NCI-H510A (cell line): Measurements from ENCODE around the gene GCNT2.
"Not testable (repeated sequence)": the region's sequence is repeated elsewhere in the genome, so short reads cannot be mapped to it uniquely, and the experiment has no call there.

Experiments used
- DNase-seq: peaks from one replicate; lab custom pipeline; 2025; lab: John Stamatoyannopoulos, UW

GCNT2 gene

DNA sequence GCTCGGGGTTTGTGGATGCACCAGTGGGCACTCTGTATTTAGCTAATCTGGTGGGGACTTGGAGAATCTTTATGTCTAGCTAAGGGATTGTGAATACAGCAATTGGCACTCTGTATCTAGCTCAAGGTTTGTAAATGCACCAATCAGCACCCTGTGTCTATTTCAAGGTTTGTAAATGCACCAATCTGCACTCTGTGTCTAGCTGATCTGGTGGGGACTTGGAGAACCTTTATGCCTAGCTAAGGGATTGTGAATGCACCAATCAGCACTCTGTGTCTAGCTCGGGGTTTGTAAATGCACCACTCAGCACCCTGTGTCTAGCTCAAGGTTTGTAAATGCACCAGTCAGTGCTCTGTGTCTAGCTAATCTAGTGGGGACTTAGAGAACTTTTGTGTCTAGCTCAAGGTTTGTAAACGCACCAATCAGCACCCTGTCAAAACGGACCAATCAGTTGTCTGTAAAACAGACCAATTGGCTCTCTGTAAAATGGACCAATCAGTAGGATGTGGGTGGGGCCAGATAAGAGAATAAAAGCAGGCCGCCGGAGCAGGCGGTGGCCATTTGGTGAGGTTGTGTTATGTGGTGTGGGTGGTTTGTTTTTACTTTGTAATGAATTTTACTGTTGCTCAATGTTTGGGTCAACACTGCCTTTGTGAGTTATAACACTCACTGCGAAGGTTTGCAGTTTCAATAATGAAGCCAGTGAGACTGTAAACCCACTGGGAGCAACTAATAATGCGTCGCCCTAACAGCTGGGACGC is 139.5 kb downstream of the GCNT2 start:
- not testable (repeated sequence) for DNase-seq

DNA sequence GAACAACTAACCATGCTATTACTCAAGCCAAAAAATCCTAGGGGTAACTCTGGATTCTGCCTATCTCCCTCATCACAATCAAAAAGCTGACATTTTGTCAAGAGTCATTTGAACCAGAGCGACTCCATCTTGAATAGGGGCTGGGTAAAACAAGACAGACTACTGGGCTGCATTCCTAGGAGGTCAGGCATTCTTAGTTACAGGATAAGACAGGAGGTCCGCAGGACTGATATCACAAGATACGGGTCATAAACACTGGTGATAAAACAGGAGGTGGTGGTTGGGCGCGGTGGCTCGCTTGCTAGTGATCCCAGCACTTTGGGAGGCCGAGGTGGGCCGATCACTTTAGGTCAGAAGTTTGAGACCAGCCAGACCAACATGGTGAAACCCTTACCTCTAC is 141.1 kb downstream of the GCNT2 start:
- DNase-seq: no peak

- DNase-seq: no peak
Observed at GRCh38 chr6:10662742-10663141, 141.6 kb downstream of the GCNT2 start.

DNA sequence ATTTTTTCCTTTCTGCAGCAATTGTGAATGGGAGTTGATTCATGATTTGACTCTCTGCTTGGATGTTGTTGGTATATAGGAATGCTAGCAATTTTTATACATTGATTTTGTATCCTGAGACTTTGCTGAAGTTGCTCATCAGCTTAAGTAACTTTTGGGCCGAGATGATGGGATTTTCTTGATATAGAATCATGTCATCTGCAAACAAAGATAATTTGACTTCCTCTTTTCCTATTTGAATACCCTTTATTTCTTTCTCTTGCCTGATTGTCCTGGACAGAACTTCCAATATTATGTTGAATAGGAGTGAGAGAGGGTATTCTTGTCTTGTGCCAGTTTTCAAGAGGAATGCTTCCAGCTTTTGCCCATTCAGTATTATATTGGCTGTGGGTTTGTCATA is 144.4 kb downstream of the GCNT2 start:
- not testable (repeated sequence) for DNase-seq

DNA sequence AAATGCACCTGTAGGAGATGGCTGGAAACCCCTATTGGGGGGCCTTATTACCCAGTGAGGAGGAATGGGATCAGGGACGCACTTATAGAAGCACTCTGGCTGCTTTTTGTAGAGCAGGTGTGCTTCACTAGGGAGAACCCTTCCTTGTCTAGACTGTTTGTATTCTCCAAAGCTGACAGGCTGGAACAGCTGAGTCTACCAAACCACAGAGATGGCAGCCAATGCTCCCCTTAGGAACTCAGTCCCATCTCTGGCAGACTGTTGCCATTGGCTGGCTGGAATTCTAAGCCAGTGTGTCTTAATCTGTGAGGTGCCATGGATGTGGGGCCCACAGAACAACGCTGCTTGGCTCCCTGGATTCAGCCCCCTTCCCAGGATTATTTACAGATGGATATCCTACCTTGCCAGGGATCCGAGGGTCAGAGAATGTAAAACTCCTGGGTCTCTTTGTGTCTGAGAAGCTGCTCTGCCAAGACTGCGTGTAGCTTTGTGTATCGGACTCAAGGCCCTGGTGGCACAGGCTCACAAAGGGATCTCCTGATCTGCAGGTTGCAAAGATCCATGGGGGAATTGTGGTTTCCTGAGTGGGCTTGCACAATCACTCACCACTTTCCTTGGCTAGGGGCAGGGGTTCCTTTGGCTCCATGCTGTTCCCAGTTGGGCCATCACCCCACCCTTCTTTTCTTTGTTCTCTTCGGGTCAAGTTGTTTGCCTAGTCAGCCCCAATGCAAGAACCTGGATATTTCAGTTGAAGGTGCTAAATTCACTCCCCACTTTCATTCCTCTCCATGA is 147.2 kb downstream of the GCNT2 start:
- DNase-seq: no peak

GRCh38 chr6:10676403-10676802 is 155.3 kb downstream of the GCNT2 start:
- DNase-seq: no peak

- DNase-seq: no peak
Observed at GRCh38 chr6:10678456-10678855, 157.3 kb downstream of the GCNT2 start.
